ENCODE results near the gene VASN.
"Not testable (repeated sequence)": the region's sequence is repeated elsewhere in the genome, so short reads cannot be mapped to it uniquely, and the experiment has no call there.

The VASN gene

DNA sequence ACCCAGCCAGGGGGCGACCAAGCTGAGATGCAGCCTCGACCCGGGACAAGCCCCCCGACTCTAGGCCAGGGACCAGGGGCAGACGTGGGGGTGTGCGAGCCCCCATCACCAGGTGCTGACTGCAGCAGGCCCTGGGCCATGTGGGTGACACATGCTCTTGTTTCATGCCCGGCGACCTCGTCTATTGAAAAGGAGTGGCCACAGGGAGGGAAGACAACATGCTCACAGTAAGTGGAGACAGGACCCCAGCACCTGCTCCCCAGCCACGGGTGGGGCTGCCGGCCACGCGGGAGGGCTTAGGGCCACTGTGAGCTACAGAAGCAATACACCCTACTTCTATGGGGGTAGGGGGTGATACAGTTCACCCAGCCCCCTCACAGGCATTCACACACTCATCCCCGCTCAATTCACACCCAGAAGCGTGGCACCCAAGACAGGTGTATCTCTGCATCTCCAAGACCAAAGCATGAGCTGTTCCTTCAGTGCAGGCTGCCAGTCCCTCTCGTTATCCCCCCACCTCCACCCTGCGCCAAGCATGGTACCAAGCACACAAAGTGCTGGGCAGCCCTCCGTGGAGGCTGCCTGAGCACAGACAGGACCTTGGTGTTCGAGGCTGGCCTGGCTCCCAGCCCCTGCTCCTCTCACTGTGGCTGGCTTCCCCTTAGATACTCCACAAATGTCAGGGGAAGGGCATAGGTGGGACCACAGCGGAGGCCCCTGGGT, 13.6 kb downstream of the VASN start:
- peak; percentile 41 for DNase-seq (ENCODE audit: low read depth)

DNA sequence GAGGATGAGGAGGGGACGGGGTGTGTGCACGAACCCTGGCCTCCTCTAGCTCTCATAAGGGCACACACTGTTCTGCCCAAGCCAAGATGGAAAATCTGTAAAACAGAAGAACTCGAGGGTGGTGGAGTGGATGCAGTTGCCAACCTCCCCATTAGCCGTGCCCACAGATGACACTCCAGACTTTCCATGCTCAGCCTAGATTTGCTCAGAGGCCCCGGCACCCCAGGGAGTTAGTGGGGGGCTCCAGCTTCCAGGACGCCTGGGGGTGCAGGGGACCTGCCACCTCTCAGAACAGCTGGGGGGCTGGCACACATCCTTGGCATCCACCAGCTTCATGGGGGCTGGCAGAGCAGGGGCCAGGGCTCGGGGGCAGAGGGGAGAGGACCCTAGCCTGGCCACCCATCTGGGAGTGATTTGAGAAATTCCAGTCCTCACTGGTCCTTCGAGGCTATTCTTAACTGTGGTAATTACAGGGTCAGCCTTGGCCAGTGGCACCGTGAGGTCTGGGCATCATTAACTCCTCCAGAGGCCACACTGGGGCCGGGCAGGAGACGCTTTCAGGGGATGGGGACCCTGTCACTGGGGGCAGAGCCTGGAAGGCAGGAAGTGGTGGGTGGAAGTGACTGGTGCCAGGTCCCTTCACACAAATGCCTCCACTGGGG, 14.3 kb downstream of the VASN start:
- peak; percentile 66 for DNase-seq (ENCODE audit: low read depth)

DNA sequence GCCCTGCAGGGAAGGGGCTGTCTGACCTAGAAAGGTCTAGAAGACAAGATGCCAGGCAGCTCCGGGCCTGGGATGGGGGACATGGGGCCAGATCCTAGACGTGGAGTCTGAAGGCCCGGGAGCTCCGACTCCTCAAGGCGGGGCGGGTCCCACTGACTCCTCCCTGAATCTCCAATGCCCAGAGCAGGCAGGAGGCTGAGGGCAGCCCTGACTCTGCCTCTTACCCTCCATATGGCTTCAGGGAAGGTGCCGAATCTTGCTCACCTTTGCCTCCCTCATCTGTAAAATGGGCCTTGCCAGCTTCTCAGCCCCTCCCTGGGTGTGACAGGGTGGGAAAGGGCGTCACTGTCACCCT, 14.8 kb downstream of the VASN start:
- peak; percentile 59 for DNase-seq (ENCODE audit: low read depth)

DNA sequence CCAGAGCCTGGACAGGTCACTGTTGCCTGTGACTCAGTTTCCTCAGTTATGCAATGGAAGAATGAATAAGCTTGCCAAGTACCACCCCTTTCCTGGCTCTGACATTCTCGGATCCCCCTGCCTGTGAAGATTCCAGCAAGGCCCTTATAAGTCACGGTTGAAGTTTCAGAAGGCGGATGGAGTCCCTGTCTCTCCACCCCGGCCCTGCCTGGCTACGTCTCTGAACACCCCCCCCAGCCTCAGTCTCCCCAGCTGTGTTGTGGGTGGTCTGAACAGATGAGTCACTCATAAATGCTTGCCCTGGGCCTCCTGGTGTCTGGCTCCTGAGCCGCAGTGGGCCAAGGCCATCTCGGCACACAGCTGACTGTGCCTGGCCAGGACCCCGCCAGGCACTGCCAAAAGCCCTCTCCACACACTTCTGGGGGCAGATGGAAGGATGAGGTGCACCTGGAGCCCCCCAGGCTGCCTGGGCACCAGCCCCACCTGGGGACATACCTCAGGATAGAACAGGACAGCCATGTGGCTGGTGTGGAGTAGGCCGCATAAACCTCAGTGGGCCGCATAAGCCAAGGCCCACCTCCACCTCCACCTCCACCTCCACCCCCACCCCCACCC, 15.4 kb downstream of the VASN start:
- DNase-seq (ENCODE audit: low read depth): no peak

DNA sequence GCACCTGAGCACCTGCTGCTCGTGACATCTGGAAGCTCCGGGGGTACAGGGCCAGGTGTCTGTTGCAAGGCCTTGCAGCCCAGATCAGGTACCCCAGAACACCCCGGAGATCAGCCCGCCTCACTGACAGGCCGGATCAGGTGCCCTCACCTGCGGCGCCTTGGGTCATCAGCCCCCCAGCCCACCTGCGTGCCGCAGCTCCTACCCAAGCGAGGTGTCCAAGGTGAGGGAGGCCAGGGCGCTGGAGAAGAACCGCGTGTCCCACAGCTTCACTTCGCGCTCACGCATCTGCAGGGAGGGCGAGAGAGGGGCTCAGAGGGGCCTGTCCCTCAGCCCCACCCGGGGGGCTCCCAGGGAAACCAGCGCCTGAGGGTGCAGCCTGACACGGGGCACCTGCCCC, 16.1 kb downstream of the VASN start:
- no peak for DNase-seq (ENCODE audit: low read depth)

DNA sequence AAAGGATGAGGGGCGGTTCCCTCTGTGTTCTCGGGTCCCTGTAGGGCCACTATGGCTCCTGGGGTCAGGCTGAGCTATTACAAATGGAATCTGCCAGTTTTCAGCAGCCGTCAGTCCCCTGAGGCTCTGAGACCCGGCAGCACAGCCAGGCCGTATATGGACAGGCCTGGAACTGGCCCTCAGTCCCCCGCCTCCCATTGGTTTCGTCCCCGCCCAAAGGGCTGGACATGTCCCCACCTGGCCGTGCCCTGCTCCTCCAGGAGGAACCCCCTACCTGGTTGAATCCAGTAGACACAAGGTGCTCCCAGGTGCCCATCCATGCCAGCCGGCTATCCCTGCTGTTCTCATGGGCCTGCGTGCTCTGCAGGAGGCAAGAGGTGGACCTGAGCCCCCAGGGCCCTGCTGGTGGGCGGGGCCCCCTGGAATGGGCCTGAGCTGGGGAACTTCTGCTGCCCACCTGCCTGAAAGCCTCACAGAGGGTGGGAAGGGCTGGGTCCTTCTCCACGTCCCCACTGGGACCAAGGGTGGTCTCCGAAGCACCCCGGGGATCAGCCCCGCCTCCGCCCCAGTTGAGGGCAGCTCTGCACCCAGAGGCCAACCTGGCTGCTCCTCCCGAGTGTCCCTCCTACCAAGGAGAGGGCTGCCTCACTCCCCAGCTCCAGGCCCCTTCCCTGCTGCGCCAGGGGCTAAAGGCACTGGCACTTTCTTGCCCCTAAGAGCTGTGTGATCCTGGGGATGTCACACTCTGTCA, 16.8 kb downstream of the VASN start:
- DNase-seq (ENCODE audit: low read depth): peak; percentile 38

DNA sequence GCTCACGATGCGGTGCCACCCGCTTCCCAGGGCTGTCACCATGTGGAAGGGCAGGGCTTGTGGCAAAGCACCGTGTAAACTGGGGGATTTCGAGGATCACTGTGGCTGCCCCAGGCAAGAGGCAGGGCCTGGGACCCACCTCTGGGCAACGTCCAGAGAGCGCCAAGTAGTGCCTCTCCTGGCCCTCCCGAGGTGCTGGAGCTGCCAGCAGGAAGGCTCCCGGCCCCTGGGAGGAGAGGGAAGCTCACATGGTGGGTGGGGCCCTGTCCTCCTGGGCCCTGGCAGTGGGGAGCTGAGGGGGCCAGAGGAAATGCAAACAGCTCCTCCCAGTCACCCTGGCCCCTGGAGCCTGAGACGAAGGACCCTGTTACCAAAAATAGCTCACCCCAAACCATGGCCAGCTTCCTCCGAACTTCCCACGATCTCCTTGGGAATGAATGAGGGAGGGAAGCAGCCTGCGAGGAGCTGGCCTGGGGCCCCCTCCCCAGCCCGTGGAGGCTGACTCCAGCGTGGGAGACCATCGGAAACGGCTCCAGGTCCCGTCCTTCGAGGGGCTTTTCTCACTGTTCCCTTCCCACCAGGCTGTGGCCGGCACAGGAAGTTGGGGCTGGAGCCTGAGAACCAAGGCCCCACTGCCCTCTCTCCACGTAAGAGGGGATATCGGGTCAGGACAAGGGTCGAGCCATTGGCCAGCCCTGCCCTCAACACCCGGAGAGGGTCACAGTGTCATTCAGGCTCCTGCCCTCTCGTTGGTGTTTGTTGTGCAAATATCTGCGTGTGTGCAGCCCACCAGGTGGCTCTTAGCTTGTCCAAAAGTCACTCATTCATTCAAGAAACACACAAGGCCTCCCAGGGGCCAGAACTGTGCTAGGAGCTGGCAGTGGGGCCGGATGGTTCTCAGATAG, 17.7 kb downstream of the VASN start:
- no peak for DNase-seq (ENCODE audit: low read depth)

DNA sequence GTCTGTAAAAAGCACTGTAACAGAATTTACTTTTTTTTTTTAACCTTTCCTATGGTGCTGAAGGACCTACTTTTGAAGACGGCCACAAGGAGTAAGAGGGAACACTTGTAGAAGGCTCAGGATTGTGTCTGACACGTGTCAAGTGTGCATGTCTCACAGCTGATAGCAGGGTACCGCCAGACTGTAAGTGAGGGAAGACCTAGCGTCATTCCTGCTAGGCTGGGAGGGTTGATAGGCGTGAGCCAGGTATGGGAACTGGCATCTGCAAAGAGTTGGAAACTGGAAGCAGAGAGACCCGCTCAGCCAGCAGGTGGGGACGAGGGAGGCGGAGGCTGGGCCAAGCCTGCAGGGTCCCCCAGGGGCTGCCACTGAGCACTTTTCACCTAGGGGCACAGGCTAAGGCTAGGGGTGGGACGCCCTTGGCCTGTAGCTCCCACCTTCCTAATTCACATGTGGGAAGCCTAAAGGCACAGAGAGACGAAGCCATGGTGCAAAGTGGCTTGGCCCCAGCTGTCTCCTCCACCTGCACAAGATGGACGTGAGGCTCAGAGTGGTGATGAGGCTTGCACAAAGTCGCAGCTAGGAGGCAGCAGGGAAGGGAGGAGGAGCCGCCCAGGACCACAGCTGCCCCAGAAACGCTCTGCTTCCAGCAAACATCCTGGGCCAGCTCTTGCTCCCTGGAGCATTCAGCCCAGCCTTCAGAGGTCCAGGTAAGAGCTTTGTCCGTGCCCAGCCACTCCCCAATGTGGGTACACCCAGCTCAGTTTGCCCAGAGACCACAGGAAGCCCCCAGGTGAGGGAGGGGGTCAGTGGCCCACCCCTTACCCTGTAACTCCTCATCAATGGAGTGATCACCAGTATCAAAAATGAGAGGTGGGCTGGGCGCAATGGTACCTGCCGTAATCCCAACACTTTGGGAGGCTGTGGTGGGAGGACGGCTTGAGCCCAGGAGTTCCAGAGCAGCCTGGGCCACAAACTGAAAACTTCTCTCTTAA, 18.9 kb downstream of the VASN start:
- no peak for DNase-seq (ENCODE audit: low read depth)

DNA sequence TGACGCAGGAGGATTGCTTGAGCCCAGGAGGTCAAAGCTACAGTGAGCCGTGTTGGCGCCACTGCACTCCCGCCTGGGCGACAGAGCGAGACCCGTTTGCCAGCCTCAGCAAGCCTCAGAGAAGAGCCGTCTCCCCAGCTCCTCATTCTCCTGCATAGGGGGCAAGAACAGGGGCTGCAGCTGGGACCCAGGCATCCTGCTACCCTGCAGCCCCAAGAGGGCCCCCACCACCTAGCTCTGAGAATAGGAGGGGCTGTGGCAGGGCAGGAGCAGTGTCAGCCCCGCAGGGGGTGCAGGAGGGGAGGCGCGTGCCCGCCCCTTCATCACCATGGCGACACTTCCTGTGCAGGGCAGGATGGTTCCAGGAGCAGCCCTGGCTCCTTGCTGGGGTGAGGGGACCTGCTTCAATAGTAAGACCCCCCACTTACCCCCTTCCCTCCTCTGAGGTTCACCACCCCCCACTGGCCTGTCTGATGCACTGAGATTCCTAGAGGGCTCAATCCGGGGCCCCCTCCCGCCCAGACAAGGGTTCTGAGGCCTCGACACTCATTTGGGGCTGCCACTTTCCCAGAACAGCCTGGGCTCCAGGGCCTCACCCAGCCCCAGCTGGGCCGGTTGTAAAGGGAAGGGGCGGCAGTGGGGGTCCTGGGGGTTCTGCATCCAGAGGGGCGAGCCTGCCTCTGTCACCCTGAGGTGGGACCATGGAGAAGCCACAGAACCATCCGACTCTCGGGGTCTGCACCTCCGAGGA, 20.2 kb downstream of the VASN start:
- DNase-seq (ENCODE audit: low read depth): no peak

DNA sequence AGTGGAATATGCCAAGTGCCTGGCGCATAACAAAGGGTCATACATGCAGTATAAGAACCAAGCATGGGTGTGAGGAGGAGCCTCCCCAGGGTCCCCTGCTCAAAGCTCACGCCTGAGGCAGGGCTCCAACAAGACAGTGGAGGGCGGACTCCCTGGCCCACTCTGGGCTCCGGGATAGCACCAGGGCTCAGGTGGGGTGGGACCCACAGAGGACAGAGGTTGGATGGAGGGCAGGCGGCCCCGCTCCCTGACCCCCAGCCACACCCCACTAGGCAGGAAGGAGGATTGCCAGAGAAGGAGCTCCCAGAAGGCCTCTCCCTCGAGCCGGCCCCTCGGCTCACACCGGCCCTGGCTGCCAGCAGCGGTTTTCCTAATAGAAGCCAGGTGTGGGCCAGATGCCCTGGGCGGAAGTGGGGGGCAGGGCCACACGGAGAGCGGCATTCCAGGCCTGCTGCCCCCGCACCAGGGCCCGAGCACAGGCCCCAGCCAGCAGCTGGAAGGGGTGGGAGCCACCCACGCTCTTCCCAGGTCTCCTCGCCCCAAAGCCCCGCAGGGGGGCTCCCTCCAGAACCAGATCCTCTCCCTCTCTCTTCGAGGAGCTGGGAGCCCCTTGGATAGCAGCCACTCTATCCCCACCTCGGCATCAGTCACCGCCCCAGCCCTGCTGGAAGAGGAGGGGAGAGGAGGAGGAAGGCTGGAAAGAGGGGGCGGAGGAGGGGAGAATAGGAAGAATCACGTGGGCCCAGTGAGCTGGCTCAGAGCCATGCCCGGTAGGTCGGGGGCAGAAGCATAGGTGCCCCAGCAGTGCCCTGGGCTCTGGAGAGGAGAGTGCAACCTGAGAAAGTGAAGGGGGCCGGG, 21.0 kb downstream of the VASN start:
- peak; percentile 77 for DNase-seq (ENCODE audit: low read depth)

DNA sequence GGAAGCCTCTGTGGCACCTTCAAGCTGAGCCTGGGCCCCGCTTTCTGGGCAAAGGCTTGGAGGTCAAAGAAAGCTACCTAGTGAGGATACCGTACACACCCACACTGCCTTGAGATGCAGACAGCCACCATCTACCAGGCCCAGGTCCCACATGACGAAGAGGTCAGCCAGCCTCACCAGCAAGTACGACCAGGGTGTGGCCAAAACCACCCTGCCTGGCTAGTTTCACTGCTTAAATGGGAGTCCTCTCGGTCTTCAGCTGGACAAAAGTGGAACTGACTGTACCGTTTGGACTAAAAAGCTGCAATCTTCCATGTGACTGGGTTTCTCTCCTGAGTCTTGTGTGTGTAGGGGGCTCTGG, 21.6 kb downstream of the VASN start:
- peak; percentile 47 for DNase-seq (ENCODE audit: low read depth)

DNA sequence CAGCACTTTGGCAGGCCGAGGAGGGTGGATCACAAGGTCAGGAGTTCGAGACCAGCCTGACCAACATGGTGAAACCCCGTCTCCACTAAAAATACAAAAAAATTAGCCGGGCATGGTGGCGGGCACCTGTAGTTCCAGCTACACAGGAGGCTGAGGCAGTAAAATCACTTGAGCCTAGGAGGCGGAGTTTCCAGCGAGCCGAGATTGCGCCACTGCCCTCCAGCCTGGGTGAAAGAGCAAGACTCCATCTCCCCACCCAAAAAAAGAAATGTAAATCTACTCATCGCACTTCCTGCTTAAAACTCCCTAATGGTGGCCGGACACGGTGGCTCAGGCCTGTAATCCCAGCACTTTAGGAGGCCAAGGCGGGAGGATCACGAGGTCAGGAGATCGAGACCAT, 22.2 kb downstream of the VASN start:
- not testable (repeated sequence) for DNase-seq (ENCODE audit: low read depth)

DNA sequence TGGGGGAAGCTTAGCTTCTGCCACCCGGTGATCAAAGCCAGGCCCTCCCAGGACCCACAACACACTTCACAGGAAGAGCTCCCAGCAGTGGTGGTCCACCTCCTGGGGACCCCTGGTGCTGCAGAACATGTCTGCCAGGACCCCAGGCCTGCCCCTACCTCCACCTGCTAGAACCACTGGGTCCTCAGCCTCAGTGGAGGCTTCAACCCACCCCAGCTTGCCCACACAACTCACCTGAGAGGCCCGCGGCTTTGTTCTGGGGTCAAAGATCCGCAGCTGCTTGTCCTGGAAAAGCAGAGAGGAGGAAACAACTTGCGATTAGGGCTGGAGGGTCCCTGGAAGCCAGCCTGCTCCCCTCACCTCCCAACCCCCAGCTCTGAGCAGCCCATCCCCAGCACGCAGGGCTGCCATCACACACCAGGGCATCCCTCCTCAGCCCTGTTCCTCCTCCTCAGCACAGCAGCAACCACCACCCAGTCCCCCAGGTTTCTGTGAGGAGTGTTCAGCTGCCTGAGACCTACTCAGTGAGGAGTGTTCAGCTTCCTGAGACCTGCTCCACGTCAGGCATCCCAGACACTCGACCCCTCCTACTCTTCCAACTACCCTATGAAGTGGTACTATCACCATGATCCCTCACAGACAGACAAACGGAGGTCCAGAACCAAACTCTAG, 23.5 kb downstream of the VASN start:
- no peak for DNase-seq (ENCODE audit: low read depth)

DNA sequence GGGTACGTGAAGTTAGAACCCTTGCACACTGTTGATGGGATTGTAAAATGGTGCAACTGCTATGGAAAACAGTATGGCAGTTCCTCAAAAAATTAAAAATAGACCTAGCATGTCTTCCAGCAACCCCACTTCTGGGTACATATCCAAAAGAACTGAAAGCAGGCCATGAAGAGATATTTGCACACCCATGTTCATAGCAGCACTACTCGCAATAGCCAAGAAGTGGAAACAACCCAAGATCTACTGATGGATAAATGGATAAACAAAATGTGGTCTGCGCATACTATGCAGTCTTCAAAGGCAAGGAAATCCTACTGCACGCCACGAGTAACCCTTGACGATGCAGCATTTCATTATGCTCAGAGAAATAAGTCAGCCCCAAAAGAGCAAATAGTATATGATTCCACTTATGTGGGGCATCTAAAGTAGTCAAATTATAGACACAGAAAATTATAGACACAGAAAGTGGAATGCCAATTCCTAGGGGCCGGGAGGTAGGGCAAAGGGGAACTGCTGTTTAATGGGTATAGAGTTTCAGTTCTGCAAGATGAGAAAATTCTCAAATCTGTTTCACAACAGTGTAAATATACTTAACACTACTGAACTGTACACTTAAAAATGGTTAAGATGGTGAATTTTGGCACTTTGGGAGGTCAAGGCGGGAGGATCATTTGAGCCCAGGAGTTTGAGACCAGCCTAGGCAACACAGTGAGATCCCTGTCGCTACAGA, 27.5 kb downstream of the VASN start:
- DNase-seq (ENCODE audit: low read depth): no peak

DNA sequence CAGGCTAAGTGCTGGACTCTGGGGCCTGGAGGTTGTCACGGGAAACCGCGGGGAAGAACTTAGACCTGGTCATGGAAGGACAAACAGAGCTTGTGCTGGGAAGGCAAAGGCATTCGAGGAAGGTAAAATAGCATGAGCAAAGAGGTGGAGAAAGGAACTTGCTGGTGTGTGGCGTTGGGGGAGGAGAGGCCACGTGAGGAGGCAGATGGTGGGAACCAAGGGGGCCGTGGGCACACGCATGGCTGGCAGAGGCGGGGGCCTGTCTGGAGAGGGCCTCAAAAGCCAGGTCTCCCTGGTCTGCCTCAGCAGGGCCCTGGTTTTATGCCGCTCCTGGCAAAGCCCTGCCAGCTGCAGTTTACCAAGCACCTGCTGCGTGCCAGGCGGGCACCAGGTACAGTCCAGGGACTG, 29.4 kb downstream of the VASN start:
- no peak for DNase-seq (ENCODE audit: low read depth)

DNA sequence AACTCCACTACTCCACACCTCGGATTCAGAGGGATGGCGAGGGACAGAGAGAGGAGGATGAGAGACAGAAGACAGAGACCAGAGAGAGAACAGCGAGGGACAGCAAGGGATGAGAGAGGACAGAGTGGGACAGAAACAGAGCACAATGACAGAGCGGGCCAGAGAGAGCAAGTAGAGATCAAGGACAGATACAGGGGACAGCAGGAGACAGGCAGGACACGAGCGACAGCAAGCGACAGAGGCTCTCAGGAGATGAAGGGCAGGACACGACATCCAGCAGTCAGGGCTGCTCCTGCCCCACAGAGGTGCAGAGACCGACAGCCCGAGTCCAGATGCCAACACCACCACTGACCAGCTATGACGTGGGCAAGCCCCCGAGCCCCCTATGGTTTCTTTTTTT, 29.9 kb downstream of the VASN start:
- DNase-seq (ENCODE audit: low read depth): no peak

DNA sequence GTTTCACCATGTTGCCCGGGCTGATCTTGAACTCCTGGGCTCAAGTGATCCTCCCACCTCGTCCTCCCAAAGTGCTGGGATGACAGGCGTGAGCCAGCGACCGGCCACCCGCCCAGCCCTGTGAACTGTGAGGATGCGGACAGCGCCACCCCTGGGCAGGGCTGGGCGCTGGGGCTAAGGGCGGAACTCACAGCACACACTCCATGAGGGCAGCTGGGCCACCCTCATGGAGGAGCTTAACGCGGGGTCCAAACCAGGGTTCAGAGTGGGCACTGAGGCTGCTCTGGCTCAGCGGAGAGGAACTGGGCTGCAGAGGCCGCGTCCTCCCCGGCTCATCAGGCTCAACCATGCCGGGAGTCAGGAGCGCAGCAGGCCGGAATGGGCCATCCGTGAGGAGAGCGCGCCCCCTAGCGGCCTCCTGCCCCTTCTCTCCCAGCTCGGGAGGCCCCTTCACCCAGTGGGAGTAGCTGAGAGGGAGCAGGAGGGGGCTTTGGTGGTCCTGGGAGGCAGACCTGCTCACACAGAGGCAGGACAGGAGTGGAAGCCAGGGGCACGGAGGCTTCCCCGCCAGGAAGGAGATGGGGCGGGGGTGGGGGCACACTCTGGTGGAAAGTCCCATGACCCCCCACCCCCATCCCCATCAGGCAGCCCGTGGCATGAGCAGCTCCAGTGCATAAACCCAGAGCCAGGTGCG, 30.9 kb downstream of the VASN start:
- peak; percentile 64 for DNase-seq (ENCODE audit: low read depth)

All from fibroblast of gingiva (primary cell).